COLO668 (cell line): ENCODE data around the gene ADAD2.
"Not testable (repeated sequence)": the region's sequence is repeated elsewhere in the genome, so short reads cannot be mapped to it uniquely, and the experiment has no call there.

Experiments used
- DNase-seq: peaks from one replicate; lab custom pipeline; 2025; ENCODE audit not compliant: unreplicated experiment; lab: John Stamatoyannopoulos, UW

ADAD2 gene

GRCh38 chr16:84195201-84196093 lies 4.5 kb downstream of the ADAD2 start:
- DNase-seq, result no peak

DNA sequence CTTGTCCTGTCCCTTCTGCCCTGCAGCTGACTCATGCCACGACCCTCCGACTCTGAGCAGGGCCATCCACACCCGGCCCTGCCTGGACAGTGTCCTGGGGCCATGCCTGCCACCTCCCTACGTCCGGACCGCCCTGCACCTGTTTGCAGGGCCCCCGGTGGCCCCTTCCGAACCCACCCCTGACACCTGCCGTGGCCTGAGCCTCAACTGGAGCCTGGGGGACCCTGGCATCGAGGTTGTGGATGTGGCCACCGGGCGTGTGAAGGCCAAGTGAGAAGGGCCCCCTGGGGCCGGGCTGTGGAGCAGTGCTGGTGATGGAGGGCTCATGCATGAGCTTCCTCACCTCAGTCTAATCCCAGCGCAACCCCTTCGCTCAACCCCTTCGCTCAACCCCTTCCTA lies 5.1 kb downstream of the ADAD2 start:
- DNase-seq, result no peak

GRCh38 chr16:84196727-84197394 lies 5.9 kb downstream of the ADAD2 start:
- DNase-seq, result no peak

DNA sequence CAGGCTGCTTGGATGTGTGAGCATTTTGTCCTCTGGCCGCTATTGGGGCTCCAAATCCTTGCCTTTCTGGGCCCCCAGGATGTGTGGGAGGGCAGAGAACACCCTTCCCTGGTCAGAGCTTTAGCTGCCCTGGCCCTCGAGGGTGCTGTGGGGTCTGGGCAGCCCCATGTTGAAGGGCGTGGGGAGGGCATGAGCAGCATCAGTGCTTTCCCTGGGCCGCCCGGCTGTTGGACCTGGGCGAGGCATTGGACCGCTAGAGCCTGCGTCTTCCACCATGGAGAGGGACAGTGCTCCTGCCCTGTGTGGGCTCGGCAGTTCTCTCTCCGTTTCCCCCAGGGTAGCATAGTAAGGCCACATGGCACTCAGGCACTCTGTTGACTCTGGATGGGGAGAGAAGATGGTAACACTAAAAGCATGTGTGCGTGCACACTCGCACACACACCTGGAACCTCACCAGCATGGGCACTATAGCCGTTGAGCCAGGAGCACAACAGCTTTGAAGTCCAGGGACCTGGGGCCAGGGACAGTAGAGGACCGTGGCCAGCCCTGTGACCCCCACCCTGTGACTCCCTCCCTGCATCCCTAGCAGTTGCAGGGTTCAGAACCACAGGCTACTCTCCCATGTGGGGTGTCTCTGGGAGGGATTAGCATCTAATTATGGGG lies 6.6 kb downstream of the ADAD2 start:
- no peak for DNase-seq

DNA sequence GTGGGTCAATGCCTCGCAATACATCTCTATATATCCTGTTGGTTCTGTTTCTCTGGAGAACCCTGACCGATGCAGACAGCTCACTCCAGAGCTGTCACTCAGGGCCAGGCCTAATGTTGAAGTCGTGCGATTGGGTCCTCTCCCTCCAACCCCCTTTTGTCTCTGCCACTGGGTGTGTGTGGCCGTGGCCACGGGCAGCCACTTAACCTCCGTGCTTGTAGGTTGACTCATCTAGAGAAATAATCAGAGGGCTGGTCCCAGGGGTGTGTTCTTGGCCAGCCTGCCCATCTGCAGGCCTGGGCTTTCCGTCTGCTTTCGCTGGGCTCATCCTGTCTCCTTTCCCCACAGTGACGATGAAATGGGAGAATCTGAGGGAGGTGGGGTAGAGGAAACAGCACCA lies 7.4 kb downstream of the ADAD2 start:
- DNase-seq, result no peak

DNA sequence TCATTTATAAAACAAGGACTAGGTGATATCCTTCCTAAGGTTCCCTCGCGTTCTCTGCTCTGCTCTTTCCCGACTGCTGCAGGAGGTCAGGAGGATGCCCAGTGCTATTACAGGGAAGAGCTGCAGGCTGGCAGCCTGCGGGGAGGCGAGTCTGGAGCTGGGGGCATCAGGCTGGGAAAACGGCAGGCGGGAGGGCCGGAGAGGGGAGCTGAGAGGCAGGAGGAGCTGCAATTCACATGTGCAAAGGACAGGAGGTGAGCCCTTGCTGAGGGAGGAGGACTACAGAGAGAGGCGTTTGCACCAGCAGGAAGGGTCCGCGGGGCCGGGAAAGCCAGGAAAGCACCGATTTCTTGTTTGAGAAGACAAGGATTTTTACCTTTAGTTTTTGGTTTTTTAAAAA lies 8.1 kb downstream of the ADAD2 start:
- no peak for DNase-seq

GRCh38 chr16:84199861-84200260 lies 8.9 kb downstream of the ADAD2 start:
- no peak for DNase-seq

DNA sequence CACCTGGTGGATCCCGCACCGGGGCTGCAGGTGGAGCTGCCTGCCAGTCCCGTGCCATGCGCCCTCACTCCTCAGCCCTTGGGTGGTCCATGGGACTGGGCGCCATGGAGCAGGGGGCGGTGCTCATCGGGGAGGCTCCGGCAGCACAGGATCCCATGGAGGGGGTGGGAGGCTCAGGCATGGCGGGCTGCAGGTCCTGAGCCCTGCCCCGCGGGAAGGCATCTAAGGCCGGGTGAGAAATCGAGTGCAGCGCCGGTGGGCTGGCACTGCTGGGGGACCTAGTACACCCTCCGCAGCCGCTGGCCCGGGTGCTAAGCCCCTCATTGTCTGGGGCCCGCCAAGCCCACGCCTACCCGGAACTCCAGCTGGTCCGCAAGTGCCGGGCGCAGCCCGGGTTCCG lies 13.6 kb downstream of the ADAD2 start:
- not testable (repeated sequence) for DNase-seq

DNA sequence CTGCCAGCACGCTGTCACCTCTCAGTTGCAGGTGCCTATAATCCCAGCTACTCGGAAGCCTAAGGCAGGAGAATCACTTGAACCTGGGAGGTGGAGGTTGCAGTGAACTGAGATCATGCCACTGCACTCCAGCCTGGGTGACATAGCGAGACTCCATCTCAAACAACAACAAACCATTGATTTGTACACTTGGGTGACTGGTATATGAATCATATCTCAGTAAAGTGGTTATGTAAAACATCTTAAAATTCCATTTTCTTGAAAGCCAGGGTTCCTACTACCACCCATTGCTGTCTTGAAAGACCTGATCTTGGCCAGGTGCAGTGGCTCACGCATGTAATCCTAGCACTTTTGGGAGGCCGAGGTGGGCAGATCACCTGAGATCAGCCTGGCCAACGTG lies 14.2 kb downstream of the ADAD2 start:
- not testable (repeated sequence) for DNase-seq

- DNase-seq, result no peak
These were observed 15.2 kb downstream of the ADAD2 start for GRCh38 chr16:84205976-84206691.

DNA sequence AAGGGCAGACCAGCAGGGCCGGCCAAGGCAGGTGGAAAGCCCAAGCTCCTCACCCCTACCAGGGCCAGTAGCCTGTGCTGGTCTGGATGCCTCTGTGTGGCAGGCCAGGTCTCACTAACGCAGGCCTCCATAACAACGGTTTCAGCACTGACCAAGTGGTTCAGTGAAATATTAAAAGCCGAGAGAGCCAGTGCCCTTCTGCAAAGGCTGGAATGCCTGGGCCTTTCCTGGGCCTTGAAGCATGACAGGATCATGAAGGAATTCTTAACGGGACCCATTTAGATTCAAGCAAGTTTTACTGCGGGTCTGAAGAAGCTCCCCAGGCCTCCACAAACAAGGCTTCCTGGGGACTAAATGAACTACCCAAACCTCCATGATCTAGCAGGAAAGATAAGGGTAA lies 16.3 kb downstream of the ADAD2 start:
- DNase-seq, result no peak

GRCh38 chr16:84207879-84208278 lies 16.9 kb downstream of the ADAD2 start:
- DNase-seq, result no peak

GRCh38 chr16:84209989-84210388 lies 19.0 kb downstream of the ADAD2 start:
- DNase-seq, result no peak

DNA sequence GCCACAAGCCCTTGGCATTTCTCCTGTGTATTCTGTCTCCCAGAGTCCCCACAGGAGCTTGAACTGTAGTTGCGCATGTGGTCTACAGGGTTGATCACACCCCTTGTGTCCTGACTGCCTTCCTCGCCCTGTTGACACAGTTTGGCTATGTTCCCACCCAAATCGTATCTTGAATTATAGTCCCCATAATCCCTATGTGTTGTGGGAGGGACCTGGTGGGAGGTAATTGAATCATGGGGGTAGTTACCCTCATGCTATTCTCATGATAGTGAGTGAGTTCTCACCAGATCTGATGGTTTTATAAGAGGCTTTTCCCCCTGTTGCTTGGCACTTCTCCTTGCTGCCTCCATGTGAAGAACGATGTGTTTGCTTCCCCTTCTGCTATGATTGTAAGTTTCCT lies 21.2 kb downstream of the ADAD2 start:
- DNase-seq, result no peak

DNA sequence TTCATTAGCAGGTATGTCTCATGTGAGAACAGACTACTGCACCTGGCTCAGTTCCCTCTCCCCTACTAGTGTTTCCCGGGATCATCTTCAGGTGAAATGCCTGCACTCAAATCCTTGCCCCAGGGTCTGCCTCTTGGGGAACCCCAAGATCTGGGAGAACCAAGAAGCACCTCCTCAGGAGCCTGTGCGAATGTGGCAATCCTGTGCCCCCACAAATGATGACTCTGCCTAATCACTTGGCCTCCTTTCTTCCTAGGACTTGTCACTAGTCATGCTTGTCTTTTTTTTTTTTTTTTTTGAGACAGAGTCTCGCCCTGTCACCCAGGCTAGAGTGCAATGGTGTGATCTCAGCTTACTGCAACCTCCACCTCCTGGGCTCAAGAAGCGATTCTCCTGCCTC lies 21.7 kb downstream of the ADAD2 start:
- DNase-seq, result no peak

DNA sequence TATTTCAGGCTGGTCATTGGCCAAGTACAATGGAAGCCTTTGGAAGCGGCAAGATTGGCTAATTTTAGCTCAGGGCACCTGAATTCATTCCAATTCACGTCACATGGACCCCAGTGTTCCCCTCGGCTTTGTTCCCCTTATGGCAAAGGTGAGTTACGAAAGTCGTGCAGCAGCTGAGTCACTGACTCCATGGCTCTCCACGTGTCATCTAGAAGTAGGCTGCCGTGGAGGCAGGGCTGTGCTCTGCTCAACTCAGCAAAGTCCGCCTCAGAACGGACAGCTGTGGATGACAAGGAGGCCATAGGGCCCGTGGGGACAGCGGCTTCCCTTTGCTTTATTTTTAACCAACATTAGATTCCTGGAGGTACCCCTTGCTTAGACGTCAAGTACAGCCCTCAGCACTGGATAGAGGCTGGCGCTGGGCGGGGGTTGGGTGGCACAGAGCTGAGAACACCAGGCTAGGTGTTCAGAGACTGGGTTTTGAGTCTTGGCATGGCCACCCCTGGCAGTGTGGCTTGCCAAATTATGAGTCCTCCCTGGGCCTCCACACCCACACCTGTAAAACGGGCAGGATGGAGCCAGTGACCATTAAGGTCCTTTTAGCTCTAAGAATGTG lies 23.6 kb downstream of the ADAD2 start:
- DNase-seq, result no peak

DNA sequence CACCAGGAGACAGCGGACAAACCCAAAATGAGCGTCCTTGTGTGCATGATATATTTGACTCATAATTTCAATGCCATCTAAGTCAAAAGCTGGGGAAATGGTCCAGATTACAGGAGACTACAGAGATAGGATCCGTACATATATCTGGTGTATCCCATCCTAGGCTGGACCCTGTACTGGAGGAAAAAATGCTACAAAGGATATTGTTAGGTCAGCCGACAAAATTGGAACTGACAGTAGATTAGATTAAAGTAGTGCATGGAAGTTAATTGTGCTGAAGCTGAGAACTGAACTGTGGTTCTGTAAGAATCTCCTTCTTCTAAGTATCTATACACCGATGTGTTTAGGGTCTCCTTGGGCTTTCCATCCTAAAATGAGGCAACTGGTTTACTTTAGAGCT lies 24.6 kb downstream of the ADAD2 start:
- DNase-seq, result no peak

- DNase-seq, result not testable (repeated sequence)
These were observed 25.2 kb downstream of the ADAD2 start for GRCh38 chr16:84216144-84216543.

DNA sequence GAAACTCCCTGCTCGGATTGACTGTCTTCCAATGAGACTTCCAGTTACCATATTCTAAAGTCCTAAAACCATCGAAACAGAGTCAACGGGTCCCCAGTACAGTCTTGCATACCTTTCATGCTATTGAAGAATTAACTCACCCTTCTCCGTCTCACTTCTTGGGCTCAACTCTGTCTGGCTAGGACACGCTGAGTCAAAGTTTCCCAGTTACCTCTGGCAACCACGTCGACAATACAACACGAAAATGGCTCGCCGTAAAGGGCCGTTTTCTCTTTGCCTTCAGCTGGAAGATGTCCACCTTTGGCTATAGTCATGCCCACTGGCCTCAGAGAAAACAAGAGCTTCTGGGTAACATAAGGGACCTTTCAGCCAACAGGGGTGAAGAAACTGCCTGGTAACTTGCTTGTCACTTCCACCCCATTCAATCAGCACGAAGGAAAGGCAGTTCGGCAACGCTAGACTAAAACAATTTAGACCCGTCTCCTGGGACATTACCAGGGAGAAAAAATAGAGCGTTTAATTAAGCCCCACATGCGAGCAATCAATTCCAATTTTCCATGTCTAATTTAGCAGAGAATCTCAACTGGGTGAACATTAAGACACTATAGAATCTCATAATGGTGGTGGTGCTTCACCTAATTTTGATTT lies 27.3 kb downstream of the ADAD2 start:
- DNase-seq, result no peak

GRCh38 chr16:84218956-84219355 lies 28.0 kb downstream of the ADAD2 start:
- no peak for DNase-seq
